ENCODE results near the gene TMEM212. TPM values are rescaled to one million over a fixed set of nuclear protein-coding genes. Genes with fewer than 3 reads are reported as not detected.

The TMEM212 gene
- total RNA-seq, 2 experiments from 2014 or later, result not detected

- Mint-ChIP-seq H3K4me1 (ENCODE audit: low read depth) (no peaks in the 10 kb centered on the region), H3K9me3 (ENCODE audit: insufficient read depth) (no peaks in the 10 kb centered on the region), H3K27ac (no peak overlapping the region), H3K27me3 (ENCODE audit: low read depth) (peaks cover 35% of the 10 kb centered on the region), H3K36me3 (ENCODE audit: low read depth) (no peaks in the 10 kb centered on the region), H3K4me3 (no peak overlapping the region)
- ChIA-PET POLR2A (no interaction called here), CTCF (interaction anchor here (1.5 to 2.6 kb wide), 2 partner anchors 21 to 56 kb away, joined by 4 to 12 read pairs; no protein-coding TSS in a partner anchor)
- DNase-seq (no peak), ATAC-seq (no peak)
Observed at GRCh38 chr3:171827836-171828458, 15.2 kb upstream of the TMEM212 start.

GRCh38 chr3:171828902-171829770, 14.0 kb upstream of the TMEM212 start:
- DNase-seq (no peak), ATAC-seq (no peak)
- no peaks in the 10 kb centered on the region for H3K36me3 Mint-ChIP-seq (ENCODE audit: low read depth)
- no peaks in the 10 kb centered on the region for H3K4me1 Mint-ChIP-seq (ENCODE audit: low read depth)
- peaks cover 30% of the 10 kb centered on the region for H3K27me3 Mint-ChIP-seq (ENCODE audit: low read depth)
- ChIA-PET CTCF (interaction anchor here (0.6 to 2.6 kb wide), 12 partner anchors 9 to 867 kb away, joined by 3 to 12 read pairs (median 4); partner anchors contain the start of gene PLD1), POLR2A (no interaction called here)
- H3K27ac Mint-ChIP-seq, result no peak overlapping the region
- H3K9me3 Mint-ChIP-seq (ENCODE audit: insufficient read depth), result no peaks in the 10 kb centered on the region
- no peak overlapping the region for H3K4me3 Mint-ChIP-seq

- Mint-ChIP-seq H3K4me1 (ENCODE audit: low read depth) (no peaks in the 10 kb centered on the region), H3K9me3 (ENCODE audit: insufficient read depth) (no peaks in the 10 kb centered on the region), H3K27me3 (ENCODE audit: low read depth) (peaks cover 27% of the 10 kb centered on the region), H3K36me3 (ENCODE audit: low read depth) (no peaks in the 10 kb centered on the region), H3K27ac (no peak overlapping the region), H3K4me3 (no peak overlapping the region)
- ChIA-PET POLR2A (no interaction called here), CTCF (interaction anchor here (0.9 to 2.6 kb wide), 9 partner anchors 10 to 868 kb away, joined by 3 to 12 read pairs (median 4); partner anchors contain the start of gene PLD1)
- DNase-seq (no peak), ATAC-seq (no peak)
Observed at GRCh38 chr3:171829841-171830517, 13.2 kb upstream of the TMEM212 start.

DNA sequence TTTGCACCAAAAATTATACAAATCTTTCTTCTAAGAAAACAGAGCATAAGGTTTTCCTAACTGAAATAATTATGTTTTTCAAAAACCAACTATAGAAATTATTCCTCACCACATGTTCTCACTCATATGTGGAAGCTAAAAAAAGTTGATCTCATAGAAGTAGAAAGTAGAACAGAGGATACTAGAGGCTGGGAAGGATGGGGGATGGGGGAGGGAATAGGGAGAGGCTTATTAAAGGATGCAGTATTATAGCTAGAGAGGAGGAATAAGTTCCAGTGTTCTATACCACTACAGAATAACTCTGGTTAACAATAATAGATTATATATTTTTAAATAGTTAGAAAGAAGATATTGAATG, 12.7 kb upstream of the TMEM212 start:
- ATAC-seq (no peak), DNase-seq (no peak)
- no peaks in the 10 kb centered on the region for H3K9me3 Mint-ChIP-seq (ENCODE audit: insufficient read depth)
- no peak overlapping the region for H3K27ac Mint-ChIP-seq
- no peaks in the 10 kb centered on the region for H3K36me3 Mint-ChIP-seq (ENCODE audit: low read depth)
- no peak overlapping the region for H3K4me3 Mint-ChIP-seq
- ChIA-PET CTCF (interaction anchor here (1.2 to 2.6 kb wide), 7 partner anchors 10 to 502 kb away, joined by 3 to 12 read pairs (median 4); partner anchors contain the start of gene PLD1), POLR2A (no interaction called here)
- H3K4me1 Mint-ChIP-seq (ENCODE audit: low read depth), result no peaks in the 10 kb centered on the region
- H3K27me3 Mint-ChIP-seq (ENCODE audit: low read depth), result peaks cover 24% of the 10 kb centered on the region

GRCh38 chr3:171831936-171832335, 11.2 kb upstream of the TMEM212 start:
- DNase-seq (no peak), ATAC-seq (no peak)
- no peak overlapping the region for H3K4me3 Mint-ChIP-seq
- H3K27me3 Mint-ChIP-seq (ENCODE audit: low read depth), result peaks cover 24% of the 10 kb centered on the region
- H3K9me3 Mint-ChIP-seq (ENCODE audit: insufficient read depth), result no peaks in the 10 kb centered on the region
- POLR2A ChIA-PET, result no interaction called here
- H3K27ac Mint-ChIP-seq, result no peak overlapping the region
- CTCF ChIA-PET, result interaction anchor here (1.3 kb wide), 1 partner anchor 10 kb away, joined by 3 read pairs; no protein-coding TSS in a partner anchor
- H3K36me3 Mint-ChIP-seq (ENCODE audit: low read depth), result no peaks in the 10 kb centered on the region
- no peaks in the 10 kb centered on the region for H3K4me1 Mint-ChIP-seq (ENCODE audit: low read depth)

DNA sequence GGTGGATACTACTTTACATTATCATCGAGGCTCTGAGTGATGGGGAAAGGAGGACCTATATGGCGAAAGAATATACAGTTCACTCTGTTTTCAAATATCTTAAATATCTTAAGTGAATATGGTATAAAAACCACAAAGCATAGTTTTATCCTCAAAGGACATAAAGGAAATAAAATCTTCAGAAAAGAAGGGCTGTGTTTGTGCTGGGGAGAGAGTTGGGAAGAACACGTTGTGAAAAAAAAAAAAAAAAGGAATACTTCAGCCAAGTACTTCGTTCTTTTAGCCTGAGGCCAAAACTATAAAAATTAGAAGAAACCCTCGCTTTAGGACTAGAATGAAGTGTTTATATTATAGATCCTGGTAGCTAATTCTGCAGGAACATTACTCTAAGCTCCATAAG, 10.2 kb upstream of the TMEM212 start:
- ChIA-PET CTCF (interaction anchor here (1.2 to 1.5 kb wide), 2 partner anchors 11 to 36 kb away, joined by 3 read pairs; no protein-coding TSS in a partner anchor), POLR2A (no interaction called here)
- peaks cover 21% of the 10 kb centered on the region for H3K27me3 Mint-ChIP-seq (ENCODE audit: low read depth)
- DNase-seq, result no peak
- no peaks in the 10 kb centered on the region for H3K4me1 Mint-ChIP-seq (ENCODE audit: low read depth)
- H3K36me3 Mint-ChIP-seq (ENCODE audit: low read depth), result no peaks in the 10 kb centered on the region
- no peak overlapping the region for H3K4me3 Mint-ChIP-seq
- ATAC-seq, result no peak
- no peaks in the 10 kb centered on the region for H3K9me3 Mint-ChIP-seq (ENCODE audit: insufficient read depth)
- H3K27ac Mint-ChIP-seq, result no peak overlapping the region

- CTCF ChIA-PET, result interaction anchor here (0.7 to 1.6 kb wide), 11 partner anchors 12 to 872 kb away, joined by 3 to 5 read pairs (median 3); no protein-coding TSS in a partner anchor
- ATAC-seq, result no peak
- no peak overlapping the region for H3K4me3 Mint-ChIP-seq
Observed at GRCh38 chr3:171833789-171834460, 9.2 kb upstream of the TMEM212 start.

GRCh38 chr3:171834461-171834801, 8.7 kb upstream of the TMEM212 start:
- H3K4me1 Mint-ChIP-seq (ENCODE audit: low read depth), result no peaks in the 10 kb centered on the region
- CTCF ChIA-PET, result interaction anchor here (0.7 to 1.6 kb wide), 11 partner anchors 12 to 873 kb away, joined by 3 to 5 read pairs (median 3); no protein-coding TSS in a partner anchor
- no peaks in the 10 kb centered on the region for H3K9me3 Mint-ChIP-seq (ENCODE audit: insufficient read depth)
- no peaks in the 10 kb centered on the region for H3K36me3 Mint-ChIP-seq (ENCODE audit: low read depth)
- no peak for DNase-seq
- no peak overlapping the region for H3K4me3 Mint-ChIP-seq
- peaks cover 18% of the 10 kb centered on the region for H3K27me3 Mint-ChIP-seq (ENCODE audit: low read depth)
- no peak overlapping the region for H3K27ac Mint-ChIP-seq
- POLR2A ChIA-PET, result no interaction called here
- no peak for ATAC-seq

More at GRCh38 chr3:171833789-171834460, 9.2 kb upstream of the TMEM212 start:
- POLR2A ChIA-PET, result no interaction called here
- Mint-ChIP-seq H3K36me3 (ENCODE audit: low read depth) (no peaks in the 10 kb centered on the region), H3K27me3 (ENCODE audit: low read depth) (peaks cover 22% of the 10 kb centered on the region), H3K4me1 (ENCODE audit: low read depth) (no peaks in the 10 kb centered on the region), H3K9me3 (ENCODE audit: insufficient read depth) (no peaks in the 10 kb centered on the region), H3K27ac (no peak overlapping the region)
- no peak for DNase-seq

- ChIA-PET CTCF (interaction anchor here (1.1 to 1.6 kb wide), 3 partner anchors 83 to 873 kb away, joined by 3 to 5 read pairs (median 4); no protein-coding TSS in a partner anchor), POLR2A (no interaction called here)
- Mint-ChIP-seq H3K27ac (no peak overlapping the region), H3K9me3 (ENCODE audit: insufficient read depth) (no peaks in the 10 kb centered on the region), H3K36me3 (ENCODE audit: low read depth) (no peaks in the 10 kb centered on the region), H3K4me1 (ENCODE audit: low read depth) (no peaks in the 10 kb centered on the region), H3K27me3 (ENCODE audit: low read depth) (peaks cover 19% of the 10 kb centered on the region), H3K4me3 (no peak overlapping the region)
- DNase-seq (no peak), ATAC-seq (no peak)
Observed at GRCh38 chr3:171835116-171835515, 8.0 kb upstream of the TMEM212 start.

- Mint-ChIP-seq H3K27ac (no peak overlapping the region), H3K4me3 (no peak overlapping the region), H3K27me3 (ENCODE audit: low read depth) (peaks cover 19% of the 10 kb centered on the region), H3K4me1 (ENCODE audit: low read depth) (no peaks in the 10 kb centered on the region), H3K9me3 (ENCODE audit: insufficient read depth) (no peaks in the 10 kb centered on the region), H3K36me3 (ENCODE audit: low read depth) (no peaks in the 10 kb centered on the region)
- ChIA-PET CTCF (interaction anchor here (1.1 to 1.2 kb wide), 2 partner anchors 83 to 222 kb away, joined by 3 to 4 read pairs; no protein-coding TSS in a partner anchor), POLR2A (no interaction called here)
- no peak for ATAC-seq
- DNase-seq, result no peak
Observed at GRCh38 chr3:171835613-171836012, 7.5 kb upstream of the TMEM212 start.

DNA sequence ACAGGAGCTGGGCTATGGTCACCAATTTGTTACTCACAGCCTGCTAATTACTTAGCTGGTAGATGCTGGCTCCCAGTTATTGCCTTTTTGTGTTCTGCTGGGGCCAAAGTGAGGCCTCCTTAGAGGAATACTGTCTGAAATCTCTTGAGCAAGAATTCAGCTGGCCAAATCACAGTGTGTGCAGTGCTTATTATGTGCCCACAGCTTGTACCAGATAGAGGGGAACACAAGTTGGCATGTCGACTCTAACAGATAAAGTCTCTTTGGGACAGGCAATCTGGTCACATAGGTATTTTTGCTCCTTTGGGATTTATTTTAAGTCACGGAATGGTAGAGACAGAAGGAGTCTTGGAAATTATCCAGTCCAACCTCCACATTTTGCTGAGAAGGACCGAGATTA, 6.3 kb upstream of the TMEM212 start:
- Mint-ChIP-seq H3K4me3 (no peak overlapping the region), H3K27ac (no peak overlapping the region), H3K36me3 (ENCODE audit: low read depth) (no peaks in the 10 kb centered on the region), H3K4me1 (ENCODE audit: low read depth) (no peaks in the 10 kb centered on the region), H3K27me3 (ENCODE audit: low read depth) (peaks cover 25% of the 10 kb centered on the region), H3K9me3 (ENCODE audit: insufficient read depth) (no peaks in the 10 kb centered on the region)
- POLR2A ChIA-PET, result no interaction called here
- no peak for DNase-seq
- CTCF ChIA-PET, result interaction anchor here (1.3 kb wide), 1 partner anchor 14 kb away, joined by 5 read pairs; no protein-coding TSS in a partner anchor
- no peak for ATAC-seq
